H1 (cell line): ENCODE measurements around the gene MYOM3.

Experiments
- BACH1 ChIP-seq: IDR thresholded peaks from 2 replicates; pipeline ENCODE4 v1.6.1; 2012; ENCODE audit warnings: low read length, improper control_type of control experiment
- CBX5 ChIP-seq: fragments of 300-800, 300-1000 bp; sonication (generic); IDR thresholded peaks from 2 replicates; pipeline ENCODE4 v1.7.1; 2016; ENCODE audit warnings: antibody characterized with exemption, low read length, low read depth
- CEBPB ChIP-seq: IDR thresholded peaks from 2 replicates; pipeline ENCODE4 v1.6.1; 2012; ENCODE audit warnings: low read depth, low read length
- CREB1 ChIP-seq: IDR thresholded peaks from 2 replicates; pipeline ENCODE4 v1.6.1; 2012; ENCODE audit warnings: inconsistent platforms
- CTCF ChIP-seq, 3 experiments: IDR thresholded peaks; 1 replicate in 2 of 3; 2 replicates in 1 of 3; pipeline versions ENCODE4 v1.5.1 to v1.6.1; 2011; ENCODE audit warnings: low read length in 3 of 3, mild to moderate bottlenecking in 3 of 3, inconsistent platforms in 2 of 3, low read depth in 1 of 3, moderate library complexity in 1 of 3; ENCODE audit not compliant: insufficient read depth in 1 of 3; ENCODE audit errors: control extremely low read depth in 1 of 3
- EP300 ChIP-seq, 2 experiments: IDR thresholded peaks; 1 replicate in 1 of 2; 2 replicates in 1 of 2; pipeline ENCODE4 v1.6.1; 2011 to 2012; ENCODE audit warnings: low read depth in 2 of 2, low read length in 2 of 2, mild to moderate bottlenecking in 2 of 2, borderline replicate concordance in 1 of 2, inconsistent platforms in 1 of 2, moderate library complexity in 1 of 2
- EZH2 ChIP-seq: fragments of 200-600 bp; sonication (generic); IDR thresholded peaks from 2 replicates; pipeline ENCODE4 v1.7.1; 2012; ENCODE audit warnings: low read depth, mild to moderate bottlenecking, moderate library complexity, low read length, inconsistent platforms; ENCODE audit not compliant: severe bottlenecking
- FOSL1 ChIP-seq: IDR thresholded peaks from 2 replicates; pipeline ENCODE4 v1.6.1; 2011; ENCODE audit warnings: mild to moderate bottlenecking, low read depth, low read length, moderate library complexity; ENCODE audit not compliant: insufficient read depth
- POLR2A ChIP-seq, 2 experiments: IDR thresholded peaks; 1 replicate in 1 of 2; 2 replicates in 1 of 2; pipeline ENCODE4 v1.6.1; 2011; ENCODE audit warnings: low read depth in 2 of 2, low read length in 2 of 2, mild to moderate bottlenecking in 2 of 2; ENCODE audit errors: control extremely low read depth in 1 of 2
- SP1 ChIP-seq: IDR thresholded peaks from 2 replicates; pipeline ENCODE4 v1.6.1; 2011; ENCODE audit warnings: low read depth, low read length
- TBP ChIP-seq: IDR thresholded peaks from 2 replicates; pipeline ENCODE4 v1.6.1; 2011; ENCODE audit warnings: low read depth, low read length, improper control_type of control experiment
- USF2 ChIP-seq: IDR thresholded peaks from 2 replicates; pipeline ENCODE4 v1.6.1; 2011; ENCODE audit warnings: low read length, improper control_type of control experiment
- ZNF274 ChIP-seq: IDR thresholded peaks from 2 replicates; pipeline ENCODE4 v1.7.0; 2012; ENCODE audit warnings: low read length, borderline replicate concordance; ENCODE audit errors: extremely low read depth

GRCh38 chr1:24109686-24110475 lies 2.1 kb downstream of the MYOM3 start:
- TF ChIP-seq CTCF (IDR thresholded peaks at IDR 0.05; ENCODE audit: control extremely low read depth in 1 of 3, insufficient read depth in 1 of 3, low read depth in 1 of 3, low read length in 3 of 3) (no peak), CEBPB (no peak), SP1 (no peak), USF2 (no peak), ZNF274 (no peak), TBP (no peak), FOSL1 (no peak), EZH2 (no peak), BACH1 (no peak), CREB1 (no peak), EP300 (IDR thresholded peaks at IDR 0.05; ENCODE audit: borderline replicate concordance in 1 of 2, low read depth in 2 of 2, low read length in 2 of 2) (no peak), POLR2A (IDR thresholded peaks at IDR 0.05; ENCODE audit: control extremely low read depth in 1 of 2, low read depth in 2 of 2, low read length in 2 of 2) (no peak), CBX5 (no peak)
